SK-N-SH (cell line): ENCODE measurements around the gene CRIP3. TPM values are rescaled to one million over a fixed set of nuclear protein-coding genes. Genes with fewer than 3 reads are reported as not detected.

ENCODE experiments used
- CTCF ChIA-PET: fragments of 300-600, 350-600 bp; formaldehyde crosslinking; extraction: SDS; loops from one replicate; lab custom pipeline; 2021; lab: Yijun Ruan, JAX
- POLR2A ChIA-PET: fragments of 350-600 bp; sonication (Branson Sonifier 250); formaldehyde crosslinking; extraction: SDS; loops from one replicate; lab custom pipeline; 2020; ENCODE audit warnings: antibody characterized with exemption, inconsistent platforms; lab: Yijun Ruan, JAX
- DNase-seq: peaks from one replicate; pipeline ENCODE4 v3.0.0; 2012
- H2AFZ ChIP-seq: fragments of 200-600 bp; sonication (generic); 2 replicates; pipeline ENCODE4 v1.8.1; 2016; ENCODE audit warnings: antibody characterized with exemption, mild to moderate bottlenecking, low read depth
- H3F3A ChIP-seq: fragments of 200-600 bp; sonication (generic); replicated peaks from 2 replicates; pipeline ENCODE3; 2016; ENCODE audit warnings: antibody characterized with exemption, mild to moderate bottlenecking; ENCODE audit not compliant: insufficient read depth
- H3K27ac ChIP-seq, 2 experiments: fragments of 200-500 bp in 1 of 2; fragments of 200-600 bp in 1 of 2; sonication (Bioruptor generic) in 1 of 2; sonication (generic), shearing (Covaris generic) in 1 of 2; 2 replicates each; pipeline versions ENCODE4 v1.5.1 to v1.6.1; 2014 to 2016; ENCODE audit warnings: low read depth in 2 of 2, inconsistent platforms in 1 of 2, low read length in 1 of 2, mild to moderate bottlenecking in 1 of 2, mixed read lengths in 1 of 2
- H3K27me3 ChIP-seq: fragments of 200-600 bp; sonication (generic), shearing (Covaris generic); 2 replicates; pipeline ENCODE4 v1.6.1; 2016; ENCODE audit warnings: mixed run types; ENCODE audit not compliant: insufficient read depth
- H3K36me3 ChIP-seq, 2 experiments: fragments of 200-500 bp in 1 of 2; fragments of 200-600 bp in 1 of 2; sonication (Bioruptor generic) in 1 of 2; sonication (generic) in 1 of 2; replicated peaks in 1 of 2; 2 replicates each; pipeline versions ENCODE3 to v1.5.1; 2014 to 2016; ENCODE audit warnings: low read length in 1 of 2, mild to moderate bottlenecking in 1 of 2; ENCODE audit not compliant: insufficient read depth in 2 of 2, control insufficient read depth in 1 of 2
- H3K4me1 ChIP-seq, 2 experiments: fragments of 200-500 bp in 1 of 2; fragments of 200-600 bp in 1 of 2; sonication (Bioruptor generic) in 1 of 2; sonication (generic), shearing (Covaris generic) in 1 of 2; 2 replicates each; pipeline versions ENCODE4 v1.5.1 to v1.6.1; 2014 to 2016; ENCODE audit warnings: low read depth in 1 of 2, low read length in 1 of 2, mixed run types in 1 of 2; ENCODE audit not compliant: insufficient read depth in 2 of 2, control insufficient read depth in 1 of 2
- H3K4me2 ChIP-seq: fragments of 200-600 bp; sonication (generic), shearing (Covaris generic); 2 replicates; pipeline ENCODE4 v1.6.1; 2017; ENCODE audit warnings: mixed run types
- H3K4me3 ChIP-seq, 2 experiments: fragments of 200-500 bp in 1 of 2; fragments of 200-600 bp in 1 of 2; sonication (Bioruptor generic) in 1 of 2; sonication (generic), shearing (Covaris generic) in 1 of 2; 2 replicates each; pipeline versions ENCODE4 v1.5.1 to v1.8.1; 2014 to 2016; ENCODE audit warnings: low read depth in 2 of 2, inconsistent platforms in 1 of 2, low read length in 1 of 2, mild to moderate bottlenecking in 1 of 2, mixed read lengths in 1 of 2, moderate library complexity in 1 of 2
- H3K79me2 ChIP-seq: fragments of 200-600 bp; sonication (generic); 2 replicates; pipeline ENCODE4 v1.8.1; 2017; ENCODE audit warnings: mild to moderate bottlenecking; ENCODE audit not compliant: insufficient read depth
- H3K9ac ChIP-seq: fragments of 200-600 bp; sonication (generic); 2 replicates; pipeline ENCODE4 v1.6.1; 2017; ENCODE audit warnings: mixed run types
- H3K9me2 ChIP-seq: fragments of 200-600 bp; sonication (generic); 2 replicates; pipeline ENCODE4 v1.6.1; 2017; ENCODE audit warnings: mixed run types
- H3K9me3 ChIP-seq: fragments of 200-600 bp; sonication (generic); 2 replicates; pipeline ENCODE4 v1.6.1; 2017; ENCODE audit warnings: mixed run types, mild to moderate bottlenecking, moderate library complexity
- H4K20me1 ChIP-seq: fragments of 200-600 bp; sonication (generic); 2 replicates; pipeline ENCODE4 v1.6.1; 2017; ENCODE audit warnings: mild to moderate bottlenecking, mixed run types; ENCODE audit not compliant: insufficient read depth
- EP300 ChIP-seq, 2 experiments: IDR thresholded peaks; 2 replicates each; pipeline versions ENCODE4 v1.4.0 to v1.6.1; 2012; ENCODE audit warnings: borderline replicate concordance in 1 of 2, low read depth in 1 of 2, low read length in 1 of 2
- FOSL2 ChIP-seq: IDR thresholded peaks from 2 replicates; pipeline ENCODE4 v1.4.0; 2012; ENCODE audit warnings: low read depth, mild to moderate bottlenecking, moderate library complexity, borderline replicate concordance
- FOXJ3 ChIP-seq: sonication (generic); formaldehyde crosslinking; IDR thresholded peaks from 2 replicates; pipeline ENCODE4 v1.5.1; 2020; ENCODE audit warnings: mild to moderate bottlenecking, missing genetic modification reagents
- FOXM1 ChIP-seq: IDR thresholded peaks from 2 replicates; pipeline ENCODE4 v1.4.0; 2012; ENCODE audit warnings: low read depth, mild to moderate bottlenecking
- GATA2 ChIP-seq: sonication (generic); formaldehyde crosslinking; IDR thresholded peaks from 2 replicates; pipeline ENCODE4 v1.5.0; 2020; ENCODE audit warnings: mild to moderate bottlenecking, missing genetic modification reagents
- IRF3 ChIP-seq: fragments of 150-350 bp; IDR thresholded peaks from 2 replicates; pipeline ENCODE4 v1.6.1; 2016; ENCODE audit warnings: mild to moderate bottlenecking, low read depth, low read length
- JUND ChIP-seq: IDR thresholded peaks from 2 replicates; pipeline ENCODE4 v1.4.0; 2012
- MEF2A ChIP-seq: IDR thresholded peaks from 2 replicates; pipeline ENCODE4 v1.4.0; 2012; ENCODE audit warnings: low read depth, borderline replicate concordance
- MXI1 ChIP-seq: IDR thresholded peaks from 2 replicates; pipeline ENCODE4 v1.6.1; 2012; ENCODE audit warnings: mild to moderate bottlenecking, low read depth, low read length, improper control_type of control experiment
- NFIC ChIP-seq: IDR thresholded peaks from 2 replicates; pipeline ENCODE4 v1.4.0; 2012; ENCODE audit warnings: borderline replicate concordance
- POLR2AphosphoS5 ChIP-seq: IDR thresholded peaks from 2 replicates; pipeline ENCODE4 v1.6.1; 2012; ENCODE audit warnings: low read depth, low read length
- RAD21 ChIP-seq: IDR thresholded peaks from 2 replicates; pipeline ENCODE4 v1.6.1; 2012; ENCODE audit warnings: mild to moderate bottlenecking, low read length
- RCOR1 ChIP-seq: fragments of 150-350 bp; IDR thresholded peaks from 2 replicates; pipeline ENCODE4 v1.6.1; 2017; ENCODE audit warnings: antibody characterized with exemption, low read length
- REST ChIP-seq: IDR thresholded peaks from 2 replicates; pipeline ENCODE4 v1.6.1; 2012; ENCODE audit warnings: mild to moderate bottlenecking, low read depth, low read length, moderate library complexity
- RFX5 ChIP-seq: IDR thresholded peaks from 2 replicates; pipeline ENCODE4 v1.6.1; 2012; ENCODE audit warnings: mild to moderate bottlenecking, improper control_type of control experiment, low read length
- RXRA ChIP-seq: IDR thresholded peaks from 2 replicates; pipeline ENCODE4 v1.4.0; 2012; ENCODE audit warnings: low read depth, mild to moderate bottlenecking, borderline replicate concordance
- SMC3 ChIP-seq: IDR thresholded peaks from 2 replicates; pipeline ENCODE4 v1.6.1; 2012; ENCODE audit warnings: low read depth, low read length, improper control_type of control experiment
- TAF1 ChIP-seq: IDR thresholded peaks from 2 replicates; pipeline ENCODE4 v1.6.1; 2012; ENCODE audit warnings: low read depth, mild to moderate bottlenecking, low read length, moderate library complexity, borderline replicate concordance
- USF1 ChIP-seq: IDR thresholded peaks from 2 replicates; pipeline ENCODE4 v1.4.0; 2012; ENCODE audit warnings: low read depth, borderline replicate concordance
- USF2 ChIP-seq: fragments of 150-350 bp; IDR thresholded peaks from 2 replicates; pipeline ENCODE4 v1.6.1; 2017; ENCODE audit warnings: antibody characterized with exemption, low read length, low read depth, borderline replicate concordance
- YY1 ChIP-seq: IDR thresholded peaks from 2 replicates; pipeline ENCODE4 v1.4.0; 2012; ENCODE audit warnings: low read depth, mild to moderate bottlenecking
- WGBS: methylation state at CpG from one replicate; pipeline ENCODE4 v1.1.6; 2017; ENCODE audit warnings: low lambda C conversion rate; 5-methylcytosine and 5-hydroxymethylcytosine counted together
- polyA plus RNA-seq, 3 experiments: library from polyadenylated mRNA; depleted of rRNA; stranded (reverse); fragments of >200 nt; gene quantifications; 2 replicates each; pipeline ENCODE4 v1.2.3, GENCODE V29; 2012

Gene CRIP3
- polyA plus RNA-seq, 1 of the 3 experiments (the other 2 are of a cell fraction): not detected

- Histone ChIP-seq H3K27me3 (no peaks in the 10 kb centered on the region), H3F3A (peaks cover 6% of the 10 kb centered on the region), H4K20me1 (no peaks in the 10 kb centered on the region), H3K4me2 (no peak overlapping the region), H3K36me3 (peaks cover 28 to 44% of the 10 kb centered on the region in 2 experiments), H3K27ac (no peak overlapping the region), H3K9me2 (no peaks in the 10 kb centered on the region), H3K79me2 (no peaks in the 10 kb centered on the region), H3K9me3 (no peaks in the 10 kb centered on the region), H3K9ac (no peak overlapping the region), H3K4me1 (no peaks in the 10 kb centered on the region), H2AFZ (no peak overlapping the region), H3K4me3 (no peak overlapping the region)
- 94% methylated on average over 3 of the region's 3 CpGs for WGBS
- no peak for TF ChIP-seq FOXJ3
- no peak for TF ChIP-seq NFIC
- TF ChIP-seq POLR2AphosphoS5: no peak
- TF ChIP-seq TAF1: no peak
- no peak for TF ChIP-seq USF1
- TF ChIP-seq RAD21: no peak
- no peak for TF ChIP-seq RXRA
- TF ChIP-seq SMC3: no peak
- no peak for TF ChIP-seq GATA2 (CRISPR knock-in tag)
- TF ChIP-seq IRF3: no peak
- no peak for TF ChIP-seq EP300 (IDR thresholded peaks at IDR 0.05; ENCODE audit: borderline replicate concordance in 1 of 2, low read depth in 1 of 2, low read length in 1 of 2)
- TF ChIP-seq MXI1: no peak
- TF ChIP-seq RFX5: no peak
- no peak for TF ChIP-seq MEF2A
- no peak for DNase-seq
- CTCF ChIA-PET: interaction anchor here (1.1 to 1.7 kb wide), 5 partner anchors 18 to 272 kb away, joined by 3 to 8 read pairs (median 4); partner anchors contain the start of gene DNPH1
- POLR2A ChIA-PET: no interaction called here
Observed at GRCh38 chr6:43336382-43336781, 27.8 kb upstream of the CRIP3 start.

- CTCF ChIA-PET: interaction anchor here (0.6 to 1.8 kb wide), 6 partner anchors 11 to 160 kb away, joined by 3 to 8 read pairs (median 6); no protein-coding TSS in a partner anchor
- no peak for TF ChIP-seq RCOR1
- no peak for TF ChIP-seq FOSL2
- TF ChIP-seq NFIC: no peak
- TF ChIP-seq IRF3: no peak
- no peak for TF ChIP-seq FOXM1
- TF ChIP-seq POLR2AphosphoS5: no peak
- no peak for TF ChIP-seq TAF1
- TF ChIP-seq YY1: no peak
- no peak for TF ChIP-seq JUND
- TF ChIP-seq FOXJ3: no peak
- no peak for TF ChIP-seq RFX5
- TF ChIP-seq REST: no peak
- no peak for TF ChIP-seq USF2
Observed at GRCh38 chr6:43335469-43335868, 26.8 kb upstream of the CRIP3 start.

More at GRCh38 chr6:43335469-43335868, 26.8 kb upstream of the CRIP3 start:
- Histone ChIP-seq H3K4me2 (no peak overlapping the region), H3K9ac (no peak overlapping the region), H3K27ac (no peak overlapping the region), H3K9me3 (no peaks in the 10 kb centered on the region), H3K4me3 (no peak overlapping the region), H2AFZ (no peak overlapping the region), H3K79me2 (no peaks in the 10 kb centered on the region), H3K27me3 (no peaks in the 10 kb centered on the region), H3K4me1 (no peaks in the 10 kb centered on the region), H3K9me2 (no peaks in the 10 kb centered on the region), H3F3A (peaks cover 6% of the 10 kb centered on the region), H3K36me3 (peaks cover 20 to 39% of the 10 kb centered on the region in 2 experiments), H4K20me1 (no peaks in the 10 kb centered on the region)
- DNase-seq: no peak
- POLR2A ChIA-PET: no interaction called here
- WGBS: 94% methylated on average over 3 of the region's 3 CpGs
